Heart left ventricle (tissue), 13 donors: ENCODE measurements around the gene RBX1.

ENCODE experiments used
- POLR2A ChIP-seq, 2 donors: fragments of 450-650 bp; IDR thresholded peaks; one replicate each; pipeline ENCODE4 v1.6.1; 2017; ENCODE audit warnings: antibody characterized with exemption in 2 of 2, mild to moderate bottlenecking in 2 of 2, moderate library complexity in 2 of 2
- TF ChIP-seq, protein P1 (sequence below), 12 donors: fragments of 200-600 bp; sonication (generic) in 4 of 12; IDR thresholded peaks; one replicate each; pipeline versions ENCODE4 v1.5.0 to v1.8.0; 2018 to 2022; ENCODE audit warnings: antibody characterized with exemption in 12 of 12, mild to moderate bottlenecking in 5 of 12
- donor health status: ischemic (EF 13 %, LVEDD 7.1; RV severe dilation, severe dysfunction).
- donor health status: DM: no; HTN: yes; CAD: no.
- donor health status: DM: no; HTN: no; CAD: no.
- donor health status: ischemic (EF 25% LVEDD 6.9; RV normal size, moderate dysfunction).
- donor health status: ischemic (EF 25% LVEDD 5.7; RV mildly dilated, moderate dysfunction).
- donor health status: ischemic (EF 35%, LVEDD 5.7; RV mildly dilated, moderate dysfunction).
- donor health status: nonischemic (EF 11% LVEDD 7.7; RV severe dilation, severe dysfunction).
- donor health status: DM: yes; HTN: yes; CAD: no.
- donor health status: PGD.
- donor health status: ischemic (EF 29% LVEDD 5.4; RV normal size, mild dysfunction).
- donor health status: nonischemic (EF 23%, LVEDD 6.1; RV moderate dilation, normal function).

DNA sequence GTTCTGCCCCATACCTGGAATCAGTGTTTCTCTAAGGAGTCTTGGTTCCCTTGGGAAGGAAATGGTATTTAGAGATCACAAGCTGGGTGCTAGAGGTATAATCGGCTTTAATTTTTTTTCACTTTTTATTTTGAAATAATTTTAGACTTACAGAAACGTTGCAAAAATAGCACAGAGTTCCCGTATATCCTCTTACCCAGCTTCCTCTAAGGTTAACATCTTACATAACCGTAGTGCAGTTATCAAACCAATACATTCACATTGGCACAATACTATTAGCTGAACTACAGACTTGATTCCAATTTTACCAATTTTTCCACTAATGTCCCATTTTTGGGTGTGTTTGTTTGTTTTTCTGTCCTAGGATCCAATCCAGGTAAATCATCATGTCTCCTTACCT lies 63.8 kb downstream of the RBX1 start:
- TF ChIP-seq POLR2A (IDR thresholded peaks at IDR 0.05): no peak
- TF ChIP-seq, protein P1, sequence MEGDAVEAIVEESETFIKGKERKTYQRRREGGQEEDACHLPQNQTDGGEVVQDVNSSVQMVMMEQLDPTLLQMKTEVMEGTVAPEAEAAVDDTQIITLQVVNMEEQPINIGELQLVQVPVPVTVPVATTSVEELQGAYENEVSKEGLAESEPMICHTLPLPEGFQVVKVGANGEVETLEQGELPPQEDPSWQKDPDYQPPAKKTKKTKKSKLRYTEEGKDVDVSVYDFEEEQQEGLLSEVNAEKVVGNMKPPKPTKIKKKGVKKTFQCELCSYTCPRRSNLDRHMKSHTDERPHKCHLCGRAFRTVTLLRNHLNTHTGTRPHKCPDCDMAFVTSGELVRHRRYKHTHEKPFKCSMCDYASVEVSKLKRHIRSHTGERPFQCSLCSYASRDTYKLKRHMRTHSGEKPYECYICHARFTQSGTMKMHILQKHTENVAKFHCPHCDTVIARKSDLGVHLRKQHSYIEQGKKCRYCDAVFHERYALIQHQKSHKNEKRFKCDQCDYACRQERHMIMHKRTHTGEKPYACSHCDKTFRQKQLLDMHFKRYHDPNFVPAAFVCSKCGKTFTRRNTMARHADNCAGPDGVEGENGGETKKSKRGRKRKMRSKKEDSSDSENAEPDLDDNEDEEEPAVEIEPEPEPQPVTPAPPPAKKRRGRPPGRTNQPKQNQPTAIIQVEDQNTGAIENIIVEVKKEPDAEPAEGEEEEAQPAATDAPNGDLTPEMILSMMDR (IDR thresholded peaks at IDR 0.05): no peak
